Measurements from ENCODE around the gene RIPOR1.
A peak's percentile ranks its signal among the peaks of the same experiment; 100 is the strongest.
"Not testable (repeated sequence)": the region's sequence is repeated elsewhere in the genome, so short reads cannot be mapped to it uniquely, and the experiment has no call there.

Gene RIPOR1

GRCh38 chr16:67504031-67505021 lies 24.3 kb upstream of the RIPOR1 start:
- peak; percentile 44 for DNase-seq (ENCODE audit: extremely low read depth, insufficient read length)
- H3K27me3 ChIP-seq (replicated peaks; ENCODE audit: control insufficient read depth, insufficient read depth, low read length) = no peaks in the 10 kb centered on the region
- no peak for TF ChIP-seq CTCF (IDR thresholded peaks at IDR 0.05; ENCODE audit: insufficient read depth, low read length, poor library complexity, severe bottlenecking)

GRCh38 chr16:67506468-67506867 lies 22.2 kb upstream of the RIPOR1 start:
- DNase-seq (ENCODE audit: extremely low read depth, insufficient read length) = no peak
- no peak for TF ChIP-seq CTCF (IDR thresholded peaks at IDR 0.05; ENCODE audit: insufficient read depth, low read length, poor library complexity, severe bottlenecking)

More at GRCh38 chr16:67504031-67505021, 24.3 kb upstream of the RIPOR1 start:
- no peak overlapping the region for H3K4me3 ChIP-seq (replicated peaks; ENCODE audit: low read depth, low read length)
- peaks cover 1% of the 10 kb centered on the region for H3K36me3 ChIP-seq (ENCODE audit: control insufficient read depth, insufficient read depth, low read length)

GRCh38 chr16:67509016-67509415 lies 19.6 kb upstream of the RIPOR1 start:
- no peak overlapping the region for H3K4me3 ChIP-seq (replicated peaks; ENCODE audit: low read depth, low read length)
- no peak for DNase-seq (ENCODE audit: extremely low read depth, insufficient read length)
- H3K36me3 ChIP-seq (ENCODE audit: control insufficient read depth, insufficient read depth, low read length) = peaks cover 1% of the 10 kb centered on the region; the same call in 1 of the 2 replicates
- no peaks in the 10 kb centered on the region for H3K27me3 ChIP-seq (replicated peaks; ENCODE audit: control insufficient read depth, insufficient read depth, low read length)
- no peak for TF ChIP-seq CTCF (IDR thresholded peaks at IDR 0.05; ENCODE audit: insufficient read depth, low read length, poor library complexity, severe bottlenecking)

More at GRCh38 chr16:67506468-67506867, 22.2 kb upstream of the RIPOR1 start:
- no peak overlapping the region for H3K4me3 ChIP-seq (replicated peaks; ENCODE audit: low read depth, low read length)
- no peaks in the 10 kb centered on the region for H3K27me3 ChIP-seq (replicated peaks; ENCODE audit: control insufficient read depth, insufficient read depth, low read length)
- H3K36me3 ChIP-seq (ENCODE audit: control insufficient read depth, insufficient read depth, low read length) = peaks cover 1% of the 10 kb centered on the region; the same call in 1 of the 2 replicates

GRCh38 chr16:67513892-67514291 lies 14.7 kb upstream of the RIPOR1 start:
- H3K4me3 ChIP-seq (replicated peaks; ENCODE audit: low read depth, low read length); H3K27me3 ChIP-seq (replicated peaks; ENCODE audit: control insufficient read depth, insufficient read depth, low read length); DNase-seq (ENCODE audit: extremely low read depth, insufficient read length); H3K36me3 ChIP-seq (ENCODE audit: control insufficient read depth, insufficient read depth, low read length): not testable (repeated sequence)
- peak; percentile 14 for TF ChIP-seq CTCF (IDR thresholded peaks at IDR 0.05; ENCODE audit: insufficient read depth, low read length, poor library complexity, severe bottlenecking)

GRCh38 chr16:67514382-67514828 lies 14.2 kb upstream of the RIPOR1 start:
- DNase-seq (ENCODE audit: extremely low read depth, insufficient read length) = peak; percentile 69
- Histone ChIP-seq H3K36me3 (ENCODE audit: control insufficient read depth, insufficient read depth, low read length) (no peaks in the 10 kb centered on the region), H3K4me3 (replicated peaks; ENCODE audit: low read depth, low read length) (no peak overlapping the region), H3K27me3 (replicated peaks; ENCODE audit: control insufficient read depth, insufficient read depth, low read length) (no peaks in the 10 kb centered on the region)
- TF ChIP-seq CTCF (IDR thresholded peaks at IDR 0.05; ENCODE audit: insufficient read depth, low read length, poor library complexity, severe bottlenecking) = peak; percentile 66

Data from GM06990 (cell line).